ENCODE data around the gene CDCA4.
"Not testable (repeated sequence)": the region's sequence is repeated elsewhere in the genome, so short reads cannot be mapped to it uniquely, and the experiment has no call there.

- not testable (repeated sequence) for TF ChIP-seq MXI1 (conservative IDR thresholded peaks at IDR 0.05; ENCODE audit: poor library complexity, severe bottlenecking); POLR2AphosphoS5 (IDR thresholded peaks at IDR 0.05); CTCF (IDR thresholded peaks at IDR 0.05; ENCODE audit: poor library complexity, severe bottlenecking); EP300 (conservative IDR thresholded peaks at IDR 0.05; ENCODE audit: poor library complexity, severe bottlenecking); REST (IDR thresholded peaks at IDR 0.05; ENCODE audit: borderline replicate concordance)
These were observed 42.6 kb upstream of the CDCA4 start for GRCh38 chr14:105063506-105063905.

Data from neural cell (in vitro differentiated cells).